T-helper 2 cell treated with Interferon-gamma antibody and Interleukin-4, amounts not matched to agents 100 ng/mL and 5 ng/mL, for 36 hours (primary cell): ENCODE measurements around the gene CAMSAP1. TPM values are rescaled to one million over a fixed set of nuclear protein-coding genes. Genes with fewer than 3 reads are reported as not detected.

Experiments used
- intact Hi-C: fragments of 100-400 bp; cut with micrococcal nuclease; formaldehyde crosslinking; loops from one replicate; pipeline ENCODE4 v1.15.1; 2023
- total RNA-seq: library from RNA; stranded (reverse); gene quantifications from 2 replicates; pipeline ENCODE4 v1.2.3, GENCODE V29; 2022

The CAMSAP1 gene
- total RNA-seq, 1 donor from 2014 or later, result 24.7 TPM

DNA sequence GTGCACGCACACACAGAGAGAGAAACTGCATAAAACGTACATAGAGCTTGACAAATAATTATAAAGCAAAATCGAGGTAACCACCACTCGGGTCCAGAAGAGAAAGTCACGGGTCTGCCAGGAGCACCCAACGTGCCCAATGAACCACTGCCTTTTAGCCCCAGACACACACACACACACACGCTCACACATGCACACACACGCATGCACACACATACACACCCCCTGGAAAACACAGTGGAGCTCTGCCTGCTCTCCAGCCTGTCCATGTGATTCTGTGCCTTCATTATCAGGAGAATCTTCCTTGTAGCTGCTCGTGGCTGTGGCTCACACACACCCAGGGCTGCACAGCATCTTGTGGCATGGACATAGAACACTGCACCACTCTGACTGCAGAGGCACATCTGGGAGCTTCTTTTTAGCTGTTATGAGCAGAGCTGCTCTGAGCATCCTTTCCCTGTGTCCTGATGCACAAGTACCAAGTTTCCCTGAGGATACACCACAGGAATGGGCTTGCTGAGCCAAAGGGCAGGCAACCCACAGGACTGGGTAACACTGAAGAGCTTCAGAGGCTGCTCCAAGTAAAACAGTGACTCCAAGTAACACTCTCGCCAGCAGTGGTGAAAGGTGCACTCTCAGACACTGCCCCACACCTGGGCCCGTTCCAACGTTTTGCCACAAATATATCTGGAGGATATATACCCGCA is 58.9 kb downstream of the CAMSAP1 start:
- intact Hi-C loops, result no loop called here

DNA sequence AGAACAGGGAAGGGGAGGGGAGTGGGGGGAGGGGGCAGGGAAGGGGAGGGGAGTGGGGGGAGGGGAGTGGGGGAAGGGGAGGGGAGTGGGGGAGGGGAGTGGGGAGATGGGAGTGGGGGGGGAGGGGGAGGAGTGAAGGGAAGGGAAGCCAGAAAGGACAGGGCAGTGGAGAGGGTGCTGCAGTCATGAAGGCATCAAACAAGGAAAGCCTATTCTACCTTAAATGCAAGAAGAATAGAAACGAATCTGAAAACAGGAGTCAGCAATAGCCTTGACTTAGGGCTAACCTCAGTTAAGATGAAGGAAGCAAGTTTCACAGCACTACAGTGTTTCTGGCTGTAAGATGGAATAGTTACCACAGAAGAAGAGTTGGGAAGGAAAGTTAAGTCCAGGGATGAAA is 59.5 kb downstream of the CAMSAP1 start:
- intact Hi-C loops, result no loop called here

DNA sequence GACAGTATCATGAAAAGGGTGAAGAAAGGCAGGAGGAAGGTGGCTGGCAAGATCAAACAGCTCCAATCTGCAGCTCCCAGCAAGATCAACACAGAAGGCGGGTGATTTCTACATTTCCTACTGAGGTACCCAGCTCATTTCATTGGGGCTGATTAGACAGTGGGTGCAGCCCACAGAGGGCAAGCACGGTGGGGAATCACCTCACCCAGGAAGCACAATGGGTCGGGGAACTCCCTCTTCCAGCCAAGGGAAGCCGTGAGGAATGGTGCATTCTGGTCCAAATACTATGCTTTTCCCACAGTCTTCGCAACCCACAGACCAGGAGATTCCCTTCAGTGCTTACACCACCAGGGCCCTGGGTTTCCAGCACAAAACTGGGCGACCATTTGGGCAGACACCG is 66.8 kb downstream of the CAMSAP1 start:
- intact Hi-C loops, result no loop called here

DNA sequence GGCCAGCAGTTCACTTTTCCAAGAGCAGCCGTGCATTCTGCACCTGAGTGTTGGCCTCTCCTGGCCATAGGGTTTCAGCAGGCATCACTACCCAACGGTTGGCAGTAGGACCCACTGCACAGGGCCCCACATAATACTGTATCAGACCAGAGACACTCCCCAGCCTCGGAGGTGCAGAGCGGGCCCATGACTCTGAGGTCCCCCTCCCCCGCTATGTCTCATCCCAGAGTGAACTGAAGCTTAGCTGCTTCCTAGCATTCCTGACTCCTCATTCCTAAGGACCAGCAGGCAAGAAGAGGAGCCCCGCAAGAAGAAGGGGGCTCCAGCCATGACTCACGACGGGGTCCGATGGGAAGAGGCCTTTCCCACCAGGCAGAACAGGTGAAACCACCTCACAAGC is 67.2 kb downstream of the CAMSAP1 start:
- intact Hi-C loops, result no loop called here

DNA sequence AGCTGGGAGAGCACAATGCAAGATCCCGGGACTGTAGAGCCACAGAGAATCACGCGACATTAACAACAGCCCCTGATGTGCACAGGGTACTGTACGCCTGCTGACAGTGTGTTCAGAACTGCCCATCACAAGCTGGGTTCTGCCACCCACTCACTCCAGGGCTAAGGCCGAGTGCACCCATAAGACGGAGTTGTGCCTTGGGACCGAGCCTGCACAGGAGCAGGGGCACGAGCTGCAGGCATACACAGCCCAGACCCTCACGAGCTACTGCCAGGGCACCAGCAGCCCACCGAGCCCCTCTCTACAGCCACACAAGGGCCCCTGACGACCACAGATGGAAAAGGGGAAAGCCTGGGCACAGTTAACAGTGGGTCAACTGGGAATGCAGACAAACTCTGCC is 67.8 kb downstream of the CAMSAP1 start:
- intact Hi-C loops, result no loop called here

DNA sequence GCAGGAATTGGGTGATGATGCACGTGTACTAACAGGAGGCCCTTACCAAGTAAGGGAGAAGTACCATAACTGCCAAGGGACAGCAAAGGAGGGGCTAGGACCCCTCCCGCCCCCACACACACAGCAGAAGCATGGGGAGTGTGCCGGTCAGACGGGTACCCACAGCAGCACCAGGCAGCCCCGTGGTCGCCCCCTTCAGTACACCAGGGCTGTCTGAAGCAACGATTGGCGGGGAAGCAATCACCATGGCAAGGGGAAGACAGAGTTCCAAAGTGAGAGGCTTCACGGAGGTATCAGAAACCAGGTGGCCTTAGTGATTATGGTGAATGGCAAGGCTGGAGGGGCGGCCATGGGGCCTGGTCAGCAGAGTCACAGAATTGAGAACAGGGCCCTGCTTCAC is 72.2 kb downstream of the CAMSAP1 start:
- intact Hi-C loops, result no loop called here

DNA sequence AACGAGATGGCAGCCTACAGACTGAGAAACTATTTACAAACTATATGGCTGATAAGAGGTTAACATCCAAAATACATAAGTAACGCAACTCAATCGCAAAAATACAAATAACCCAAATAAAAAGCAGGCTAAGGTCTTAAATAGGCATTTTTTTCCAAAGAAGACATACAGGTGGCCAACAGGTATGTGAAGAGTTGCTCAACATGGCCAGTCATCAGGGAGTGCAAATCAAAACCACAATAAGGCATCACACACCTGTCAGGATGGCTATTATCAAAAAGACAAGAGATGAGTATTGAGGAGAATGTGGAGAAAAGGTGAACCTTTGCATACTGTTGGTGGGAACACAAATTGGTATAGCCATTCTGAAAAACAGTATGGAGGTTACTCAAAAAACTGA is 73.5 kb downstream of the CAMSAP1 start:
- intact Hi-C loops, result no loop called here

DNA sequence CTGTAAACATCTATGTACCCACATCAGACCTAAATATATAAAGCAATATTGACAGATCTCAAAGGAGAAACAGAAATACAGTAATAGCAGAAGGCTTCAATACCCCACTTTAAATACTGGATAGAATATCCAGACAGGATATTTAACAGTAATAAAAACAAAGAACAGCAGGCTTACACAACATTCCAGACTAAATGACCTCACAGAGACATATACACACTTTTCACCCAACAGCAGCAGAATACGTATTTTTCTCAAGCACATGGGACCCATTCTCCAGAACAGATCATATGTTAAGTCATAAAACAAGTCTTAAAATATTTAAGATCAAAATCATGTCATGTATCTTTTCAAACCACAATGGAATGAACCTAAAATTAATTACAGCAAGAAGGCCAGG is 76.8 kb downstream of the CAMSAP1 start:
- intact Hi-C loops, result no loop called here

DNA sequence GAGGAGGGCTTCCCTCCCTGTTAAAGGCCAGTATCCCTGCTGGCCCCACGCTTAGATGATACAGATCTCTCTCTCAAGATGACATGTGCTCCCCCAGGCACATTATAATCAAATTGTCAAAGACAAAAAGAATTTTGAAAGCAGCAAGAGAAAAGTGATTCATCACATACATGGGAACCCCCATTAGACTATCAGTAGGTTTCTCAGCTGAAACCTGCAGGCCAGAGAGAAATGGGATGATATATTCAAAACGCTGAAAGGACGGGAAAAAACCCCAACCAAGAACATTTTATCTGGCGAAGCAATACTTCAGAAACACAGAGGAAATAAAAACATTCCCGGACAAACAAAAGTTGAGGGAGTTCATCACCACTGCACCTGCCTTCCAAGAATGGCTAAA is 78.7 kb downstream of the CAMSAP1 start:
- intact Hi-C loops, result no loop called here

DNA sequence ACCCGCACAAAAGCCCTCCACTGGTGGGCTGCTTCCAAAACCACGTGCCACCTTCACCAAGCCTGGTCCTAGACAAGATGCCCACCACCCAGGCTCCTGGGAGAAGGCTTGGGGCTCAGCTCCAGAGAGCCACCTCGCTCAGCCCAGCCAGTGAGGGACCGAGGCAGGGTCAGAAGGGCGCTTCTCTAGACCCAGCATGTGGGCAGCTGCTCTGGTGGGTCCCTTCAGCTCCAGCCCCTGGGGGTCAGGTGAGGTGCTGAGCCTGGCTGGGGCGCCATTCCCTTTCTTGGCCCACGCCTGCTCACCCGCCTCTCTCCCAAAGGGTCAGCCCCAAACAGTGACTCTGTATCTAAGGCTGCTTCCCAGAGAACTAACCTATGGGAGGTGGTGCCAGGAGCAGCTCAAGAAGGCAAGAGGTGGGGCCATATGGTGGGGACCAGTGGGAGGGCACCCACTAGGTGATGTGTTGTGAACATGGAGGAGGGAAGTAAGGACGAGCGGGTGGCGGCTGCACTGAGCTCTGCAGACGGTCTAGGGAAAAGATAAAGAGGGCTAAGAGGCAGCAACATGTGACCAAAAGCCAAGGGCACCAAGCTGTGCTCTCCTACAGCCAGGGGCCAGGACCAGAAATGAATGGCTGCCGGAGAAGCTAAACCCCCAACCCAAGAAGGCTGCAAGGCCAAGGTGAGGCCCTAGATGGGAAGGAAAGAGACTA is 79.3 kb downstream of the CAMSAP1 start:
- intact Hi-C loops, result no loop called here

DNA sequence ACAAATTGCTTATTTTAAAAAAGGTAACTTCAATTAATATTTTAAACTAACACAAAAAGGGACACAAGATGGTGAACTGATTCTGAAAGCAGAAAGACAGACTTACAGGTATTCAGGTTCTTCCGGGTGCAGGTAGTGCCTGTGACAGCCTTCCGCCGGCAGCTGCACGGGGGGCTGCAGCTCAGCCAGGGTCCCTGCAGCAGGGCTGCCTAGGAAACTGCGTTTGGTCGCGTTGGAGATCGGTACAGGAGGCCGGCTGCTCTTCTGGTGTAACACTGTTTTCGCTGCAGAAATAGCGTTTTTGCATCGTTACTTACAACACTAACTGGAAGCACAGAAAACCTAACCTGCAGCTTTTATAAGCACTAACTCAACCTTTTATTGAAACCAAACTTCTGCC is 80.0 kb downstream of the CAMSAP1 start:
- intact Hi-C loops, result no loop called here

DNA sequence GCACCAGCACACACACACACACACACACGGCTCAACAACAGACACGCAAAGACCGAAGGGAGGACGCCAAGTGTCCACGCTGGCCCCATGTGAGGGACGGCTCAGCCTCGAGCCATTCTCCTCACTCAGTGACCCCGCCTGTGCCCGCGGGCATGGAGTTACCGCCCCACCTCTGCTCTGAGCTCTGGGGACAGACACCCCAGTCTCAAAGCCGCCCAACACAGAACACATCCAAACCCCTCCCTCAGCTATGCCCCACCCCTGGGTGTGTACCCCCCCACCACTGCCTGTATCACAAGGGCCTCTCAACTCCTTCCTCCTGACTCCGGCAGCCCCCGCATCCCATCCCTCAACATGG is 81.2 kb downstream of the CAMSAP1 start:
- intact Hi-C loops, result no loop called here

DNA sequence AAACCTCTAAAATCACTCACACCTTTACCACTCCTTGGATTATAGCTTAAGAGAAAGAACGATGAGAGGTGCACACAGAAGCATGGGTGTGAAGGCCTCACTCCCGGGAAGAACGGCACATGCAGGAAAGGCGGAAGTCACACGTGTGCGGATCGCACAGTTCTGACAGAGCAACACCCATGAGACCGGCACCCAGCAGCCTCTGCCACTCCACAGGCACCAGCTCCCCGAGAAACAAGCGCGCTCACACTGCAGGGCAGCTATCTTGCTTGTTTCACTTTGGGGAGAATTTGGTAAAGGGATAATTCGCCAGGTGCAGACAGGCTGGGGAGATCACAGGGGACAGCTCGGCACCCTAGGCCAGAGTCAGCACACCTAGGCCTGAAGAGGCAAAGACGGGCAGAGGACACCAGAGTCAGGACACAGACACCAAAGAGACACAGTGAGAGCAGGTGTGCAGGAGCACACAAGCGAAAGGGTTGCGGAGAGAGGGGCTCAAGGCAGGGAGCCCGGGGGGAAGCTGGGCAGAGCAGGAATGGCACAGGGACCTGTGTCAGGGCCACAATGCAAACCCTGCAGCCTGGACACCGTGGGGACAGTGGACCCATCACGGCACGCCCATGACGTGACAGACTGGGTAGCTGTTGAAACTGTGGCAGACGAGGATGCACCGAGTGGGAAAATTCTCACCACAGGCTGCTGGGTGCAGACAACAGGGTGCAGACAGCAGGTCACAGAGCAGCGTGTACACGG is 81.7 kb downstream of the CAMSAP1 start:
- intact Hi-C loops, result no loop called here

DNA sequence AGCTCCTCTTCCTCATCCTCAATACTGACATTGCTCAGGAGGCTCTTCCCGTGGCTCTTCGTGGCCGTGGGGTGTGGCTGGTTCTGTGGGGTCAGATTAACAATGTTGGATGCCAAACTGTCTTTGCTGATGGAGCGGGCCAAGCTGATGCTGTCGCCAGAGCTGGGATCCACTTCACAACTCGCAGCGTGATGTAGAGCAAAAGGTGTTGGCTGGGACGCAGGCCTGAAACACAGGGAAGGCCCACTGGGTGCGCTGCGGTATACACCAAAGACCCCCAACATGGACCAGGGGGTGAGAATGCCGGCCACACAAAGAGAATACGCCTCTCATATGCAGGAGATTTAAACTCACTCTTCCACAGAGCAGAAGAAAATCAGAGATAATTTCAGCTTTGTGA is 84.3 kb downstream of the CAMSAP1 start:
- intact Hi-C loops, result no loop called here

DNA sequence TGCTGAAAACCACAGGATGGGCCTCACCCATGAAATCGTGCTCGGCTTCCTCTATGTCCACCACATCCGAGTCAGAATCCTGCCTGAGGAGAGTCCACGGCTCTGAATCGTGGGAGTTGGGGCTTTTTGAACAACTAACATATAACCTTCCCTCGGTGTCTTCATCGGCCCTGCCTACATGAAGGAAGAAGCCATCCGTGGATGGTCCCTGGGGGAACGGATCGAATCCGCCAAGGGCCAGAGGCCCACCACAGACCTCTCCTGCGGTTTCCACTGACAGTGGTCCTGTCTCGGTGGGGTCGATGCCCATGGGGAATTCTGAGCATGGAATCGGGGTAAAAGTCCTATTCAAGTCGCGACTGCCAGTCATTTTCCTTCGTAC is 85.0 kb downstream of the CAMSAP1 start:
- intact Hi-C loops, result no loop called here

DNA sequence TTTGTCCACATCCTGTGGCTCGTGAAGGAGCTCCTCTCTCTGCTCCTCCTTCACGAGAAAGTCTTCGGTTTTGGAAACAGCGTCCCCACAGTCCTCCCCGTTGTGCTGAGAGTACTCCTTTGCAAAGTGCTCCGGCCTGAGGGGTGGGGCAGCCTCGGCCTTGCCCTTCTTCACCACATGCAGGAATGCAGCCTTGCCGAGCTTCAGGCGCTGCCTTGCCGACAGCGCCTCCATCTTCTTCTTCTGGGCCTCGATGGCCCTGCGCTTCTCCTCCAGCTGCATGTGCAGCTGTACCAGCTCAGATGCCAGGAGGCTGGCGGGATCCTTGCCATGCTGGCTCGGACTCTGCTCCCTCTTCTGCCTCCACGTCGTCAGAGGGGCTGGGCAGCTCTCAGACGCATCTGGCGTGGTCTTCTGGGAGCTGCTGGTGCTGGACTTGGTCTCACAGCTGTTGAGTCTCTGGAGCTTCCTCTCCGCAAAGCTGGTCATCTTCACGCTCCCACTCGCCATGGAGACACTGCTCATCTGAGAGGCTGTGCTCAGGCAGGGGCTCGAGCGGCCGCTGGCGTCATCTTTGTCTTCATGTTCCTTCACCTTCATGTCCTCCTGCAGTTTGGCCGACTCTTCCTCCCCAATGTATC is 85.5 kb downstream of the CAMSAP1 start:
- intact Hi-C loops, result no loop called here

DNA sequence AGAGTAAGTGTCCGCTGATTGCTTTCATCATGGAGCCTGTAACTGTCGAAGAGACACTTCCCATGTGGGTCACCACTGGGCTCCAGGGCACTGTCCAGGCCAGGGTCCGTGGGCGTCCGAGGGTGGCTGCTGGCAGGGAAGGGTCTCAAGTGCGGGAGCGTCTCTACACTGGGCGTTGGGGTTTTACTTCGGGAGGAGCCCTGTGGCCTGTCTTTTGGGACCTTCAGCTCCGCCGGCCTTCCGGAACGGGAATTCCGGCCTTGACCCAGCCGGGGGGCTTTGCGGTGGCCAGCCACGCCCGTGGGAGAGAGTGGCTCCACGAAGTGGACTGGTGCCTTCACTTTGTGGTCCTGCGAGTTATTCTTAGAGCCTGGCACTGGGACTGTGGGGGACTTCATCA is 86.2 kb downstream of the CAMSAP1 start:
- intact Hi-C loops, result no loop called here

DNA sequence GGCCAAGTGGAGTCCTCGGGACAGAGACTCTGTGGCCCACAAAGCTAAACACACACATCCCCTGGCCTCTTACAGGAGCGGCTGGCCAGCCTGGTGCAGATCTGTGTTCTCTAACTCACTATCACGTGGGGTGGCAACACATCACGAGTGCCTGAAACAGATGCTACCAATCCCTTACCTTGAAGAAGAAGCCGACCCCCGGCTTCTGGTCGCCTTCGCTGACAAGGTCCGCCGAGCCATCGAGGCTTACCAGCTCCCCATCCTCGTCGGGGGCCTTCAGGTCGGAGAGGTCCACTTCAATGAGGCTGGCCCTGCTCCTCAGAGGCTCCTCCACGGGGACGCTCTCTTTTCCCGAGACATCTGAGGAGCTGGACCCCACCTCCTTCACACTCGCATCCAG is 86.7 kb downstream of the CAMSAP1 start:
- intact Hi-C loops, result no loop called here

DNA sequence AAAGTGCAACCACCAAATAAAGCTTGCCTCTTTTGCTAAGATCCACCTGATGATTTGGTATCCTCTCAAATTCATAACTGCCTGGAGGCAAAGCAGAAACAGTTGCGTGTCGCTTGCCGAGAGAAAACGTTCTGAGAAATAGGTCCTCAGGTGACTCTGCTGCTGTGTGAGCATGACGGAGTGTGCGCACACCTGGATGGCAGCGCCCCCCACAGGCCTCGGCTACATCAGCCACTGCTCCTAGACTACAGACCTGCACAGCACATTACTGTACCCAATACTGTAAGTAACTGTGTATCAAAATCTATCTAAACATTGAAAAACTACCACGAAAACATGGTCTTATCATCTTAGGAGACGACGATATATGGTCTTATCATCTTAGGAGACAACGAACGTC is 87.4 kb downstream of the CAMSAP1 start:
- intact Hi-C loops, result no loop called here

DNA sequence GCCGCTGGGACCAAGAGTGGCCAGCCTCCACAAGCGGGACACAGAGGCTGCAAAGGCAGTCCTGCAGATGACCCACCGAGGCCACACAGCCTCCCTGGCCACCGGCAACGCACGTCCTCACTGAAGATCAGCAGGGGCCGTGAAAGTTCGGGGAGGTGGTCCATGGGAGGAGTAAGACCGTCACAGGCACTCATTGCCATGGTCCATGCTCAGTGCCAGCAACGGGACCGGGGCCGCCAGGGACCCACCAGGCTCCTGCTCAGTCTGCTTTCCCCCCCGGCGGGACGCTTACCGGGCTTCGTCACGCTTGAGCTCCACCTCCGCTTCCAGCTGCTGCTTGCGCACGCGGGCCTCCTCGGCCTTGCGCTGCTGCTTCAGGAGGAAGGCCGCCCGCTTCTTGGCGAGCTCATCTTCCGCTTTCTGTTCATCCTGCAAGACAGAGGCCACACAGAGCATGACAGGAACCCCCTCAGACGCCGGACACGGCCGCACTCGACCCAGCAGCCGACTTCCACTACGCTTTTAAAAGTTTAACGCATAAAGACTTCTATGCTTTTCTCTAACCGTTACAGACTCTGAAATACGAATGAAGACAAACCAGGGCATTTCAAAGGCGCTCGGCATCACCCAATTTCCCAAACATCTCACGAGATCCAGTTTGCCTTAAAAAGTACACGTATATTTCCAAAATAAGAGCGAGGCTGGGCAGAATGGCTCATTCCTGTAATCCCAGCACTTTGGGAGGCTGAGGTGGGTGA is 88.4 kb downstream of the CAMSAP1 start:
- intact Hi-C loops, result no loop called here

DNA sequence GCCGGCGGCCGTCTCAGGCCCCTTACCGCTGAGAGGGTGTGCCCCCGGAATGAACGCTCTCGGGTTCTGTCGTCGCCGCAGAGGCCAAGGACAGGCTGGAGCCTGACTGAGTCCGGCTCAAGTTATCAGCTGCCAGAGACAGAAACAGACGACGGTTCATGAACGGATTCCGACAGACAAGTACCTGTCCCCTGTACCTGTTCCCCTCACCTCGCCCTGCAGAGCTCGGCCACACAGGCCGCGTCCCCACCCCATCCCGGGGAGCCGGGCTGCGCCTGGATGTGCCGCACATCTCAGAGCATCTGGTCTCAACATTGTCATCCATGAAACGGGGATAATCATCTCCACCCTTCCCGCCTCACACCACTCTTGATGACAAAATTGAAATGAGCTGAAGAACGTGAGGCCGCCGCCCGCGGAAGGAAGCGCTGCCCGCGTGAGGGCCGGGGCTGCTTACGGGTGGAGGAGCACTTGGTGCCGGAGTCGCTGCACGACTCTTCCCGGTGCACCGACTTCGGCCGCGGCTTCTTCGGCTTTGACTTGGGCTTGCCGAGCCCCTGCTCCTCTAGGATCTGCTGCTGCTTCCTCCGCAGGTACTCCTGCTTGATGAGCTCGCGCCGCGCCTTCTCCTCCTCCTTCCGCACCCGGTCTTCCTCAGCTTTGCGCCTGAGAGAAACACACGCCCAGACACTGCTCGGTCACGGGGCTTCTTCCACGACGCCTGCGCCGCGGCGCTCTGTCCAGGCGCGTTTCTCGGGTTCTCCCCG is 89.2 kb downstream of the CAMSAP1 start:
- intact Hi-C loops, result no loop called here
